Cardiac muscle cell (in vitro differentiated cells and primary cell): ENCODE results near the gene NOL4L. TPM values are rescaled to one million over a fixed set of nuclear protein-coding genes. Genes with fewer than 3 reads are reported as not detected.

Experiments used
- DNase-seq, 2 donors: peaks; one replicate each; pipeline versions ENCODE4 v3.0.0 to v3.0.0-alpha.2; 2010 to 2017; ENCODE audit warnings: low read depth in 1 of 2, low spot score in 1 of 2
- H3K27ac ChIP-seq: fragments of 200-600 bp; sonication (generic); 2 replicates; pipeline ENCODE4 v1.5.1; 2016
- H3K27me3 ChIP-seq: fragments of 200-600 bp; sonication (generic); 2 replicates; pipeline ENCODE4 v1.6.0; 2016; ENCODE audit warnings: control low read depth
- H3K36me3 ChIP-seq: fragments of 200-600 bp; sonication (generic); 2 replicates; pipeline ENCODE4 v1.5.1; 2016; ENCODE audit warnings: control low read depth
- H3K4me1 ChIP-seq: fragments of 200-600 bp; sonication (generic); 2 replicates; pipeline ENCODE4 v1.8.1; 2017; ENCODE audit warnings: low read depth, mild to moderate bottlenecking, mixed run types
- H3K4me3 ChIP-seq: fragments of 200-600 bp; sonication (generic); 2 replicates; pipeline ENCODE4 v1.5.1; 2016; ENCODE audit warnings: mild to moderate bottlenecking
- H3K9me3 ChIP-seq: fragments of 200-600 bp; sonication (generic); 2 replicates; pipeline ENCODE4 v1.5.1; 2017; ENCODE audit warnings: low read depth, mild to moderate bottlenecking, control low read depth
- CTCF ChIP-seq: IDR thresholded peaks from 2 replicates; pipeline ENCODE4 v1.5.1; 2012; ENCODE audit warnings: low read depth, mild to moderate bottlenecking, low read length
- polyA plus RNA-seq: library from polyadenylated mRNA; unstranded; fragments of >200 nt; fragmentation: Nextera tagmentation; extraction: Ambion mirVana; gene quantifications from 2 replicates; pipeline ENCODE4 v1.2.1, GENCODE V29; 2016
- total RNA-seq: library from RNA; depleted of rRNA; stranded (reverse); fragments of >200 nt; gene quantifications from 2 replicates; pipeline ENCODE4 v1.2.3, GENCODE V29; 2016

Gene NOL4L
- total and polyA plus RNA-seq, 2 experiments from 2014 or later, result 29.9 to 42.9 TPM

DNA sequence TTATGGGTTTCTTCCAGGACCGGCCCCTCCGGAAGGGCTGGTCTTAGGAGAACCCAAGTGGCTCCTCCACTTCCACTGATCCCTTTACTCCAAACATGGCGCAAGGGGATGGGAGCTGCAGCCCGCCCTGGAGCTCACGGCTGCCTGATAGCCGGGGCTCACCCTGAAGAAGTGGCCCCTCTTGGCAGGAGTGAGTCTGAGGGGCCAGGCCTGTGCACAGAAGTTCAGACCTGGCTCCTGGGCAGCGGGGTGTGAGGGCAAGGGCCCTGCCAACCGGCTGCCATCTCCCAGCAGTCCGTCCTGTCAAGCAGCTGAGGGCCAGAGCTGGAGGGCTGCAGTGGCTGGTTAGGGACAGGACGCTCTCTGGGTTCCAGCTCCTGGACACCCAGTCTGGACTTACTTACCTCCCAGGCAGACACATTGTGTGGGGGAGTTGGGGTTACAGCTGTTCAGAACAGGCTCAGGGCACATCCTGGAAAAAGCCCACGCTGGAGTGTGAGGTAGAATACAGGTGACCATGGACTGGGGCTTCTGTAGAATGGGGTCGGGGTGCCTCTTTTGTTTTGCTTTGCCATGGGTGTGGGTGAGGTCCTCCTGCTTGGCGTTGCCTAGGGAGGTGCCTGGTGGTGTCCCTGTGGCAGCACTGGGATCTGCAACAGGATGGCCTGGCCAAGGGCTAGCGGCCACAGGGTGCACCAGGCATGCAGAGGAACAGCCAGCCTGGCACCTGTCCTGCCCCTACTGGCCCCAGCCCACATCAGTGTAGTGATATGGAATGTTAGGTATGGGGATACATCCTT, 138.6 kb downstream of the NOL4L start:
- Histone ChIP-seq H3K4me3 (no peak overlapping the region), H3K9me3 (no peaks in the 10 kb centered on the region), H3K27me3 (no peaks in the 10 kb centered on the region), H3K36me3 (peaks cover 16% of the 10 kb centered on the region), H3K27ac (peak overlapping the region; percentile 71), H3K4me1 (peaks cover 9% of the 10 kb centered on the region)
- no peak for DNase-seq
- no peak for TF ChIP-seq CTCF

DNA sequence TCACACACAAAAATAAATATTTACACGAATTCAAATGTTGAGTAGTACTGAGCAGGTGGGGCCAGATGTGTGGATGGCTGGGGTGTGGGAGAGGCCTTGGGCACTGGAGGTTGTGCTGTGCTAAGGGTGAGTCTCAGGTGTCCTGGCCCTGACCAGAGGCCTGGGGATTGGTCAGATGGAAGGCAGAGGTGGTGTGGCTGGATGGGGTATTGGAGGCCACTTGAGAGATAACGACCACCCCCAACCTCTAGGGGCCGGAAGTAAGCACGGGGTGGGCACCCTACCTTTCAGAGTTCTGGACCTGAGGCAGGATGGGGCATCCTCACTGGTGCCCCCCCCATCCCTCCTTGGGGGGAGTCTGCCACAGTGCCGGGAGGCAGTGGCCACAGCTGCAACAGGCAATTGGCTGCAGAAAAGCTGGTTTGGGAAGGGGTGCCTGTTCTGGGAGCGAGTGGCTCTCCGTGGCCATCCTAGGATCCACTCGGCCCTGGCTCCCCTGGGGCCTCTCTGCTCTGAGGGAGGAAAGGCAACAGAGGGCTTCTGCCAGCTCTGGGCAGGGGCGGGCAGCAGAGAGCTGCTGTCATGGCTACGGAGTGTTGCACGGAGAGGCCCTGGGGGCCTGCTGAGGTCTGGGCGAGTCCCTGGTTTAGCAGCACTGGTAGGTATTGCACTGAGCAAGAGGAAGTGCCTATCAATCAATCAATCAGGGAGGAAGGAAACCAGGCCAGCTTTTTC, 139.4 kb downstream of the NOL4L start:
- DNase-seq, result peak in 1 of 2 donors; percentile 43
- Histone ChIP-seq H3K4me1 (peaks cover 9% of the 10 kb centered on the region), H3K4me3 (no peak overlapping the region), H3K9me3 (no peaks in the 10 kb centered on the region), H3K27ac (peak overlapping the region; percentile 45), H3K36me3 (peaks cover 16% of the 10 kb centered on the region), H3K27me3 (no peaks in the 10 kb centered on the region)
- TF ChIP-seq CTCF, result no peak

- peaks cover 13% of the 10 kb centered on the region for H3K36me3 ChIP-seq
- H3K4me3 ChIP-seq, result no peak overlapping the region
- no peak for TF ChIP-seq CTCF
- DNase-seq, result no peak
- no peaks in the 10 kb centered on the region for H3K27me3 ChIP-seq
- no peaks in the 10 kb centered on the region for H3K9me3 ChIP-seq
- peak overlapping the region; percentile 45 for H3K27ac ChIP-seq
- peaks cover 9% of the 10 kb centered on the region for H3K4me1 ChIP-seq
Measured at GRCh38 chr20:32444474-32445220, 140.5 kb downstream of the NOL4L start.

- H3K27me3 ChIP-seq, result no peaks in the 10 kb centered on the region
- no peak overlapping the region for H3K4me3 ChIP-seq
- peaks cover 9% of the 10 kb centered on the region for H3K4me1 ChIP-seq
- H3K36me3 ChIP-seq, result peaks cover 8% of the 10 kb centered on the region
- no peaks in the 10 kb centered on the region for H3K9me3 ChIP-seq
- H3K27ac ChIP-seq, result peak overlapping the region; percentile 62
- TF ChIP-seq CTCF, result no peak
- DNase-seq, result no peak
Measured at GRCh38 chr20:32443386-32443974, 141.7 kb downstream of the NOL4L start.
